HepG2 (cell line): ENCODE data around the gene SNX27. TPM values are rescaled to one million over a fixed set of nuclear protein-coding genes. Genes with fewer than 3 reads are reported as not detected.

ENCODE experiments used
- ATAC-seq: fragments of 200-7000 bp; cut with Tn5 transposase; 3 replicates; pipeline ENCODE4 v1.9.1; 2020; ENCODE audit warnings: mild to moderate bottlenecking, moderate library complexity
- BruUV-seq: library from RNA; stranded (reverse); fragments of 400-500 nt; replicated peaks from 2 replicates; lab custom pipeline; 2021; lab: Mats Ljungman, UMichigan
- CTCF ChIA-PET: fragments of 300-600 bp; formaldehyde crosslinking; extraction: SDS; loops from one replicate; lab custom pipeline; 2021; ENCODE audit warnings: low total read pairs, inconsistent platforms, low intra/inter-chr PET ratio; lab: Yijun Ruan, JAX
- POLR2A ChIA-PET: fragments of 350-600 bp; sonication (Branson Sonifier 250); formaldehyde crosslinking; loops from one replicate; lab custom pipeline; 2020; ENCODE audit warnings: antibody characterized with exemption, inconsistent platforms; lab: Yijun Ruan, JAX
- DNase-seq: peaks from one replicate; pipeline ENCODE4 v3.0.0-alpha.2; 2015; ENCODE audit warnings: low spot score
- FAIRE-seq: peaks from 3 replicates; lab custom pipeline; 2011; peaks lifted over from hg19 to GRCh38; lab: Jason Lieb, UNC
- H2AFZ ChIP-seq: one replicate; pipeline ENCODE4 v1.6.1; 2011; ENCODE audit warnings: low read length, inconsistent platforms
- H3K27ac ChIP-seq: fragments of 300-600 bp; 3 replicates; pipeline ENCODE4 v1.8.0; 2011; ENCODE audit warnings: mixed run types, mild to moderate bottlenecking, mixed read lengths, low read length, inconsistent platforms; ENCODE audit not compliant: insufficient read depth; ENCODE audit errors: extremely low read length
- H3K27me3 ChIP-seq, 2 experiments: fragments of 200-600 bp in 1 of 2; 2 replicates in 1 of 2; 3 replicates in 1 of 2; pipeline versions ENCODE4 v1.6.0 to v1.8.0; 2011; ENCODE audit warnings: low read length in 2 of 2, mild to moderate bottlenecking in 2 of 2, moderate library complexity in 2 of 2, inconsistent platforms in 1 of 2; ENCODE audit not compliant: insufficient read depth in 2 of 2, control insufficient read depth in 1 of 2
- H3K36me3 ChIP-seq, 2 experiments: fragments of 200-600 bp in 1 of 2; replicated peaks in 1 of 2; 2 replicates in 1 of 2; 3 replicates in 1 of 2; pipeline versions ENCODE4 v1.5.1 to v1.8.0; 2011; ENCODE audit warnings: low read length in 2 of 2, inconsistent platforms in 1 of 2; ENCODE audit not compliant: insufficient read depth in 2 of 2, control insufficient read depth in 1 of 2
- H3K4me1 ChIP-seq: 2 replicates; pipeline ENCODE4 v1.5.1; 2012; ENCODE audit warnings: low read length, inconsistent platforms; ENCODE audit not compliant: insufficient read depth
- H3K4me2 ChIP-seq: 2 replicates; pipeline ENCODE4 v1.6.0; 2011; ENCODE audit warnings: low read depth, low read length, inconsistent platforms
- H3K4me3 ChIP-seq, 3 experiments: fragments of 200-600 bp in 1 of 3; sonication (generic), shearing (Covaris generic) in 1 of 3; replicated peaks in 1 of 3; 2 replicates each; pipeline ENCODE4 v1.5.1; 2011 to 2016; ENCODE audit warnings: low read length in 3 of 3, inconsistent platforms in 2 of 3, low read depth in 2 of 3, mild to moderate bottlenecking in 2 of 3, control low read depth in 1 of 3, mixed read lengths in 1 of 3; ENCODE audit not compliant: insufficient read depth in 1 of 3
- H3K79me2 ChIP-seq: one replicate; pipeline ENCODE4 v1.6.1; 2011; ENCODE audit warnings: low read length, inconsistent platforms; ENCODE audit not compliant: insufficient read depth
- H3K9ac ChIP-seq: 2 replicates; pipeline ENCODE4 v1.6.0; 2011; ENCODE audit warnings: mild to moderate bottlenecking, low read depth, low read length, inconsistent platforms; ENCODE audit not compliant: insufficient read depth
- H3K9me3 ChIP-seq: 2 replicates; pipeline ENCODE4 v1.5.1; 2012; ENCODE audit warnings: mild to moderate bottlenecking, low read length
- H4K20me1 ChIP-seq: 2 replicates; pipeline ENCODE4 v1.6.0; 2011; ENCODE audit warnings: inconsistent platforms, mild to moderate bottlenecking, low read length, moderate library complexity; ENCODE audit not compliant: insufficient read depth
- HMGXB3 ChIP-seq: sonication (generic); formaldehyde crosslinking; IDR thresholded peaks from 2 replicates; pipeline ENCODE4 v1.4.0; 2020; ENCODE audit warnings: missing genetic modification reagents, borderline replicate concordance
- POLR2AphosphoS5 ChIP-seq: IDR thresholded peaks from 2 replicates; pipeline ENCODE4 v1.6.1; 2012; ENCODE audit warnings: low read depth, low read length
- ZNF839 ChIP-seq: sonication (generic); formaldehyde crosslinking; IDR thresholded peaks from 2 replicates; pipeline ENCODE4 v1.4.0; 2020; ENCODE audit warnings: missing genetic modification reagents, mild to moderate bottlenecking, borderline replicate concordance
- WGBS: methylation state at CpG from one replicate; pipeline ENCODE4 v1.1.6; 2017; ENCODE audit warnings: low lambda C conversion rate; 5-methylcytosine and 5-hydroxymethylcytosine counted together
- in situ Hi-C: cut with HindIII; loops from 2 replicates; pipeline ENCODE4 v1.10.0; 2017; ENCODE audit warnings: low pct_unique_long_range_greater_than_20kb; ENCODE audit not compliant: extremely low pct_ligation_motif_present
- intact Hi-C: fragments of 100-400 bp; cut with micrococcal nuclease; formaldehyde crosslinking; loops from one replicate; pipeline ENCODE4 v1.10.0; 2022; ENCODE audit not compliant: unreplicated experiment
- polyA plus RNA-seq, 8 experiments: library from polyadenylated mRNA; depleted of rRNA in 3 of 8; stranded (reverse) in 7 of 8; unstranded in 1 of 8; fragments of >200 nt; fragmentation: Illumina TruSeq in 4 of 8; extraction: Trizol in 4 of 8; gene quantifications; 2 replicates each; pipeline versions ENCODE4 v1.2.1 to v1.2.3, GENCODE V29; 2011 to 2016; ENCODE audit warnings: low read depth in 4 of 8, missing spikeins in 1 of 8, mixed read lengths in 1 of 8; ENCODE audit not compliant: insufficient read depth in 1 of 8
- total RNA-seq, 5 experiments: library from RNA; depleted of rRNA; stranded (reverse); fragments of >200 nt; fragmentation: Illumina TruSeq; extraction: Trizol; gene quantifications; 2 replicates each; pipeline ENCODE4 v1.2.3, GENCODE V29; 2016; ENCODE audit warnings: low read depth in 1 of 5
- TF ChIP-seq, protein P1 (sequence below): sonication (generic); formaldehyde crosslinking; IDR thresholded peaks from 2 replicates; pipeline ENCODE4 v1.9.0; 2021; ENCODE audit warnings: missing genetic modification reagents, borderline replicate concordance

Gene SNX27
- total and polyA plus RNA-seq, 2 of the 13 experiments (the other 11 are each of a cell fraction or from before 2014, with no cell fraction given) = 14.4 to 17.8 TPM

DNA sequence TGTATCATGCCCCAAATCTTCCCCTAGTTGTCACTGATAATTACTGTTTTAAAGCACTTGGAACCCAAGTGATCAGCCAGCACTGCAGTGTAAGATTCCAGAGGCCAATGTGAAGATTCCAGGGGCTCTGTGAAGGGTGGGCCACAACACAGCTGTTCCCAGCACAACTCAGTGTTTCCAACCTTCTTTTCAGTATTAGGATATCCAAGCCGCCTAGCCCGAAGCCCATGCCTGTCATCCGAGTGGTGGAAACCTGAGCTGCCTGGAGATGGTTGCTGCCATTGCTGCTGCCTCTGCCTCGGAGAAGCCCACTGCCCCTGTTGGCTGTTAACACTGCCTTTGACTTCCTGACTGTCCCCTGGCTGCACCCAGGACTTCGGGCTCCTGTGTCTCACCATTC, 30.4 kb upstream of the SNX27 start:
- Histone ChIP-seq H4K20me1 (no peaks in the 10 kb centered on the region), H3K79me2 (no peaks in the 10 kb centered on the region), H3K4me3 (no peak overlapping the region), H3K9me3 (no peaks in the 10 kb centered on the region), H3K27ac (no peak overlapping the region), H3K4me2 (no peak overlapping the region), H3K27me3 (no peaks in the 10 kb centered on the region), H3K36me3 (peaks cover 5 to 21% of the 10 kb centered on the region in 2 experiments), H2AFZ (no peak overlapping the region), H3K9ac (no peak overlapping the region), H3K4me1 (peaks cover 2% of the 10 kb centered on the region)
- intact Hi-C loops = no loop called here
- ChIA-PET POLR2A (no interaction called here), CTCF (no interaction called here)
- 98% methylated on average over 5 of the region's 5 CpGs for WGBS
- in situ Hi-C loops = no loop called here
- no peak for TF ChIP-seq HMGXB3 (CRISPR knock-in tag)
- TF ChIP-seq ZNF839 (CRISPR knock-in tag) = no peak
- TF ChIP-seq, protein P1, sequence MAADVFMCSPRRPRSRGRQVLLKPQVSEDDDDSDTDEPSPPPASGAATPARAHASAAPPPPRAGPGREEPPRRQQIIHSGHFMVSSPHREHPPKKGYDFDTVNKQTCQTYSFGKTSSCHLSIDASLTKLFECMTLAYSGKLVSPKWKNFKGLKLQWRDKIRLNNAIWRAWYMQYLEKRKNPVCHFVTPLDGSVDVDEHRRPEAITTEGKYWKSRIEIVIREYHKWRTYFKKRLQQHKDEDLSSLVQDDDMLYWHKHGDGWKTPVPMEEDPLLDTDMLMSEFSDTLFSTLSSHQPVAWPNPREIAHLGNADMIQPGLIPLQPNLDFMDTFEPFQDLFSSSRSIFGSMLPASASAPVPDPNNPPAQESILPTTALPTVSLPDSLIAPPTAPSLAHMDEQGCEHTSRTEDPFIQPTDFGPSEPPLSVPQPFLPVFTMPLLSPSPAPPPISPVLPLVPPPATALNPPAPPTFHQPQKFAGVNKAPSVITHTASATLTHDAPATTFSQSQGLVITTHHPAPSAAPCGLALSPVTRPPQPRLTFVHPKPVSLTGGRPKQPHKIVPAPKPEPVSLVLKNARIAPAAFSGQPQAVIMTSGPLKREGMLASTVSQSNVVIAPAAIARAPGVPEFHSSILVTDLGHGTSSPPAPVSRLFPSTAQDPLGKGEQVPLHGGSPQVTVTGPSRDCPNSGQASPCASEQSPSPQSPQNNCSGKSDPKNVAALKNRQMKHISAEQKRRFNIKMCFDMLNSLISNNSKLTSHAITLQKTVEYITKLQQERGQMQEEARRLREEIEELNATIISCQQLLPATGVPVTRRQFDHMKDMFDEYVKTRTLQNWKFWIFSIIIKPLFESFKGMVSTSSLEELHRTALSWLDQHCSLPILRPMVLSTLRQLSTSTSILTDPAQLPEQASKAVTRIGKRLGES (CRISPR knock-in tag) = no peak
- TF ChIP-seq POLR2AphosphoS5 = no peak
- FAIRE-seq = no peak
- no peak for ATAC-seq
- no TSS peak for BruUV-seq
- DNase-seq = no peak
